HL-60 (cell line): ENCODE data around the gene ACP6.
A peak's percentile ranks its signal among the peaks of the same experiment; 100 is the strongest.

Experiments used
- DNase-seq, 2 experiments: peaks; one replicate each; pipeline ENCODE4 v3.0.0-alpha.2; 2010 to 2020; ENCODE audit warnings: low read depth in 1 of 2, low spot score in 1 of 2
- H3K27ac ChIP-seq: fragments of 250-450 bp; sonication (Bioruptor Pico); replicated peaks from 2 replicates; pipeline ENCODE4 v1.5.1; 2020; ENCODE audit warnings: mild to moderate bottlenecking, moderate library complexity
- H3K27me3 ChIP-seq: fragments of 250-450 bp; sonication (Bioruptor Pico); 2 replicates; pipeline ENCODE4 v1.5.1; 2021; ENCODE audit warnings: mild to moderate bottlenecking, moderate library complexity; ENCODE audit not compliant: insufficient read depth, poor library complexity, severe bottlenecking
- H3K4me3 ChIP-seq: replicated peaks from 2 replicates; pipeline ENCODE4 v1.5.1; 2011; ENCODE audit warnings: mild to moderate bottlenecking, control low read depth, low read length; ENCODE audit not compliant: insufficient read depth
- CTCF ChIP-seq: IDR thresholded peaks from one replicate; pipeline ENCODE4 v1.5.1; 2011; ENCODE audit warnings: low read length, control low read depth, inconsistent platforms; ENCODE audit not compliant: insufficient read depth
- GABPA ChIP-seq: IDR thresholded peaks from 2 replicates; pipeline ENCODE4 v1.6.1; 2012; ENCODE audit warnings: low read depth
- POLR2AphosphoS5 ChIP-seq: IDR thresholded peaks from 2 replicates; pipeline ENCODE4 v1.6.1; 2012; ENCODE audit warnings: low read depth
- REST ChIP-seq: IDR thresholded peaks from 2 replicates; pipeline ENCODE4 v1.6.1; 2012; ENCODE audit warnings: low read depth; ENCODE audit not compliant: insufficient replicate concordance
- SPI1 ChIP-seq: IDR thresholded peaks from 2 replicates; pipeline ENCODE4 v1.6.1; 2012; ENCODE audit warnings: low read depth, mild to moderate bottlenecking, borderline replicate concordance

ACP6 gene

GRCh38 chr1:147717706-147718097 is 47.4 kb upstream of the ACP6 start:
- DNase-seq = peak in 1 of 2 experiments; percentile 38
- Histone ChIP-seq H3K27me3 (peaks cover 5% of the 10 kb centered on the region), H3K4me3 (no peak overlapping the region), H3K27ac (no peak overlapping the region)
- TF ChIP-seq CTCF (no peak), SPI1 (no peak), GABPA (no peak), POLR2AphosphoS5 (no peak), REST (no peak)

- no peak overlapping the region for H3K4me3 ChIP-seq
- no peak for TF ChIP-seq GABPA
- no peak for TF ChIP-seq CTCF
- TF ChIP-seq SPI1 = no peak
- TF ChIP-seq POLR2AphosphoS5 = no peak
- TF ChIP-seq REST = no peak
- peaks cover 5% of the 10 kb centered on the region for H3K27me3 ChIP-seq
- no peak overlapping the region for H3K27ac ChIP-seq
- DNase-seq = no peak
Observed at GRCh38 chr1:147717051-147717705, 46.9 kb upstream of the ACP6 start.

- Histone ChIP-seq H3K27me3 (peaks cover 5% of the 10 kb centered on the region), H3K27ac (no peak overlapping the region), H3K4me3 (no peak overlapping the region)
- DNase-seq = no peak
- no peak for TF ChIP-seq POLR2AphosphoS5
- TF ChIP-seq SPI1 = no peak
- TF ChIP-seq GABPA = no peak
- TF ChIP-seq REST = no peak
- TF ChIP-seq CTCF = no peak
Observed at GRCh38 chr1:147712605-147713004, 42.3 kb upstream of the ACP6 start.
